Measurements from ENCODE around the gene DCLK2. TPM values are rescaled to one million over a fixed set of nuclear protein-coding genes. Genes with fewer than 3 reads are reported as not detected.
"Not testable (repeated sequence)": the region's sequence is repeated elsewhere in the genome, so short reads cannot be mapped to it uniquely, and the experiment has no call there.

The DCLK2 gene
- total RNA-seq, 1 donor from 2014 or later = 3.4 TPM

- Histone ChIP-seq H3K27me3 (ENCODE audit: control insufficient read depth, insufficient read depth, low read length) (no peaks in the 10 kb centered on the region), H3K4me3 (ENCODE audit: low read depth, low read length) (no peak overlapping the region), H3K36me3 (ENCODE audit: control insufficient read depth, insufficient read depth, low read length) (no peaks in the 10 kb centered on the region)
- DNase-seq (ENCODE audit: low read depth) = no peak
- no peak for TF ChIP-seq CTCF (IDR thresholded peaks at IDR 0.05; ENCODE audit: insufficient read depth, low read length, poor library complexity, severe bottlenecking)
Measured at GRCh38 chr4:150156543-150156942, 78.3 kb downstream of the DCLK2 start.

- Histone ChIP-seq H3K27me3 (ENCODE audit: control insufficient read depth, insufficient read depth, low read length) (no peaks in the 10 kb centered on the region), H3K4me3 (ENCODE audit: low read depth, low read length) (no peak overlapping the region), H3K36me3 (ENCODE audit: control insufficient read depth, insufficient read depth, low read length) (no peaks in the 10 kb centered on the region)
- TF ChIP-seq CTCF (IDR thresholded peaks at IDR 0.05; ENCODE audit: insufficient read depth, low read length, poor library complexity, severe bottlenecking) = no peak
- no peak for DNase-seq (ENCODE audit: low read depth)
Measured at GRCh38 chr4:150158041-150158440, 79.8 kb downstream of the DCLK2 start.

GRCh38 chr4:150160473-150160872 is 82.2 kb downstream of the DCLK2 start:
- DNase-seq (ENCODE audit: low read depth) = no peak
- no peak for TF ChIP-seq CTCF (IDR thresholded peaks at IDR 0.05; ENCODE audit: insufficient read depth, low read length, poor library complexity, severe bottlenecking)
- H3K4me3 ChIP-seq (ENCODE audit: low read depth, low read length) = no peak overlapping the region

GRCh38 chr4:150161109-150161508 is 82.9 kb downstream of the DCLK2 start:
- no peak for DNase-seq (ENCODE audit: low read depth)
- no peak overlapping the region for H3K4me3 ChIP-seq (ENCODE audit: low read depth, low read length)
- no peaks in the 10 kb centered on the region for H3K36me3 ChIP-seq (ENCODE audit: control insufficient read depth, insufficient read depth, low read length)
- no peaks in the 10 kb centered on the region for H3K27me3 ChIP-seq (ENCODE audit: control insufficient read depth, insufficient read depth, low read length)
- no peak for TF ChIP-seq CTCF (IDR thresholded peaks at IDR 0.05; ENCODE audit: insufficient read depth, low read length, poor library complexity, severe bottlenecking)

More at GRCh38 chr4:150160473-150160872, 82.2 kb downstream of the DCLK2 start:
- Histone ChIP-seq H3K27me3 (ENCODE audit: control insufficient read depth, insufficient read depth, low read length) (no peaks in the 10 kb centered on the region), H3K36me3 (ENCODE audit: control insufficient read depth, insufficient read depth, low read length) (no peaks in the 10 kb centered on the region)

- H3K4me3 ChIP-seq (ENCODE audit: low read depth, low read length); H3K27me3 ChIP-seq (ENCODE audit: control insufficient read depth, insufficient read depth, low read length); DNase-seq (ENCODE audit: low read depth); H3K36me3 ChIP-seq (ENCODE audit: control insufficient read depth, insufficient read depth, low read length): not testable (repeated sequence)
Measured at GRCh38 chr4:150162020-150162419, 83.8 kb downstream of the DCLK2 start.

- TF ChIP-seq CTCF (IDR thresholded peaks at IDR 0.05; ENCODE audit: insufficient read depth, low read length, poor library complexity, severe bottlenecking) = no peak
- Histone ChIP-seq H3K36me3 (ENCODE audit: control insufficient read depth, insufficient read depth, low read length) (no peaks in the 10 kb centered on the region), H3K4me3 (ENCODE audit: low read depth, low read length) (no peak overlapping the region), H3K27me3 (ENCODE audit: control insufficient read depth, insufficient read depth, low read length) (no peaks in the 10 kb centered on the region)
- DNase-seq (ENCODE audit: low read depth) = no peak
Measured at GRCh38 chr4:150164055-150164454, 85.8 kb downstream of the DCLK2 start.
